Endodermal cell (in vitro differentiated cells): ENCODE results near the gene CELF4. TPM values are rescaled to one million over a fixed set of nuclear protein-coding genes. Genes with fewer than 3 reads are reported as not detected.

Experiments used
- DNase-seq: peaks from one replicate; pipeline ENCODE4 v3.0.0-alpha.2; 2017
- H3K27ac ChIP-seq: 2 replicates; pipeline ENCODE4 v1.5.1; 2013; ENCODE audit warnings: mild to moderate bottlenecking, low read depth, low read length, moderate library complexity
- H3K27me3 ChIP-seq: 2 replicates; pipeline ENCODE4 v1.6.1; 2013; ENCODE audit warnings: mild to moderate bottlenecking, low read length, moderate library complexity; ENCODE audit not compliant: insufficient read depth, control insufficient read depth, poor library complexity, severe bottlenecking
- H3K36me3 ChIP-seq: 2 replicates; pipeline ENCODE4 v1.7.0; 2013; ENCODE audit warnings: mild to moderate bottlenecking, low read length, moderate library complexity; ENCODE audit not compliant: control insufficient read depth, insufficient read depth
- H3K4me1 ChIP-seq: one replicate; pipeline ENCODE4 v1.7.0; 2013; ENCODE audit warnings: low read length; ENCODE audit not compliant: control insufficient read depth, insufficient read depth
- H3K4me3 ChIP-seq: 2 replicates; pipeline ENCODE4 v1.5.1; 2013; ENCODE audit warnings: mild to moderate bottlenecking, low read length, moderate library complexity
- H3K9ac ChIP-seq: 2 replicates; pipeline ENCODE4 v1.6.1; 2013; ENCODE audit warnings: mild to moderate bottlenecking, low read length, moderate library complexity; ENCODE audit not compliant: poor library complexity, severe bottlenecking; ENCODE audit errors: extremely low read depth
- H3K9me3 ChIP-seq: 2 replicates; pipeline ENCODE4 v1.6.1; 2013; ENCODE audit warnings: mild to moderate bottlenecking, low read length, moderate library complexity; ENCODE audit not compliant: control insufficient read depth
- H3K27ac Mint-ChIP-seq: 2 replicates; pipeline ENCODE4 v1.8.0; 2020; ENCODE audit warnings: mixed read lengths
- H3K27me3 Mint-ChIP-seq: 2 replicates; pipeline ENCODE4 v1.8.0; 2021; ENCODE audit warnings: mild to moderate bottlenecking, mixed read lengths; ENCODE audit not compliant: insufficient read depth
- H3K36me3 Mint-ChIP-seq: 2 replicates; pipeline ENCODE4 v1.8.0; 2020; ENCODE audit warnings: low read depth, mixed read lengths
- H3K4me1 Mint-ChIP-seq: 2 replicates; pipeline ENCODE4 v1.8.0; 2020; ENCODE audit warnings: mixed read lengths
- H3K4me3 Mint-ChIP-seq: 2 replicates; pipeline ENCODE4 v1.8.0; 2020; ENCODE audit warnings: mild to moderate bottlenecking, moderate library complexity, mixed read lengths
- H3K9me3 Mint-ChIP-seq: 2 replicates; pipeline ENCODE4 v1.8.0; 2020; ENCODE audit warnings: mild to moderate bottlenecking, mixed read lengths
- CTCF ChIP-seq: fragments of 200-600 bp; sonication (generic); conservative IDR thresholded peaks from 2 replicates; pipeline ENCODE4 v1.5.0; 2021; ENCODE audit warnings: antibody characterized with exemption, mild to moderate bottlenecking
- WGBS, 2 experiments: methylation state at CpG; one replicate each; pipeline versions ENCODE4 v1.1.5 to v1.1.7; 2013; ENCODE audit warnings: missing lambda C conversion rate in 2 of 2, mixed read lengths in 1 of 2; ENCODE audit not compliant: insufficient coverage in 1 of 2, insufficient read length in 1 of 2; 5-methylcytosine and 5-hydroxymethylcytosine counted together
- total RNA-seq, 2 donors: library from RNA; stranded (reverse); fragmentation: NEBNext Ultra II Directional in 1 of 2; extraction: Animal tissue kit (Norgen Biotek cat#: 25700) in 1 of 2; gene quantifications; 2 replicates in 1 of 2; 3 replicates in 1 of 2; pipeline ENCODE4 v1.2.1, GENCODE V29; 2021

Gene CELF4
- total RNA-seq, 2 donors from 2014 or later, result 5.7 to 6.7 TPM

DNA sequence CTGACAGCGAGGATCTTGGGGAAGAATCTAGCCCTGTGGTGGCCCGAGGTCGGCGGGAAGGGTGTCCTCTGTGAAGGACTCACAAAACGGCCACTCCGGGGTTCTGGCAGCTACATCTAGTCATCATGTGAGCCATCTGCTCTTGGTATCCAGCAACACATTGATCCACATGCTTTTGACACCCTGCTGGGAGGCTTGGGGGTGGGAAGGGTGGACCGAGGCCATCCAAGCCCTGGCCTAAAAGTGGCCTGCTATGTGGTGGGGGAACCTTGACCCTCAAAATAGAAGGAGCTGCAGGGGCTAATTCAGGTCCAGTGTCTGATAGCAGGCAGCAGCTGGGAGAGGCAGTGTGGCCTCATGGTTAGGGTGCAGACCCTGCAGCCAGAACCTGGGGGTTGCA, 145.7 kb downstream of the CELF4 start:
- peaks cover 23% of the 10 kb centered on the region for H3K27me3 Mint-ChIP-seq
- no peaks in the 10 kb centered on the region for H3K36me3 ChIP-seq
- H3K27me3 ChIP-seq, result peaks cover 21% of the 10 kb centered on the region
- H3K36me3 Mint-ChIP-seq, result no peaks in the 10 kb centered on the region
- no peak overlapping the region for H3K27ac Mint-ChIP-seq
- no peaks in the 10 kb centered on the region for H3K9me3 Mint-ChIP-seq
- TF ChIP-seq CTCF, result no peak
- H3K9me3 ChIP-seq, result no peaks in the 10 kb centered on the region
- peaks cover 3% of the 10 kb centered on the region for H3K4me1 ChIP-seq
- peaks cover 12% of the 10 kb centered on the region for H3K4me1 Mint-ChIP-seq
- H3K4me3 ChIP-seq, result no peak overlapping the region
- 92 to 96% methylated on average over 4 to 7 of the region's 7 CpGs for WGBS, 2 experiments
- no peak overlapping the region for H3K9ac ChIP-seq
- H3K4me3 Mint-ChIP-seq, result no peak overlapping the region
- H3K27ac ChIP-seq, result no peak overlapping the region
- DNase-seq, result no peak

DNA sequence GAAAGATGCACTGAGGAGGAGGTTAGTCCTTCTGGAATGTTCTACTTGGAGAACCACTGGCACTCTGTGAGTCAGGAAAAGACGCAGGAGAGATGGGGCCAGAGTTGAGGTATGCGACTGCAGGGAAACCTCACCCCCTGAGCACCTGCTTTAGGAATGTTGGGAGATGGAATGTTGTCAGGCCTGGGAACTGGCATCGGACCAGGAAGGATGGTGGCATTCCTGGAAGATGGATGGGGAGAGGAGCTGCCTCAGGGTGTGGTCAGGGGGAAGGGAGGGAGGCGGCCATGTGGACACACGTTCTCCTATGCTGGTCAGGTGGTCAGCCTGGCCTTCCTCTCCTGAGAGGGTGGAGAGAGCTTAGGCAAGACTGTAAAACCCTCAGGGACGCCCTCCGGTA, 146.3 kb downstream of the CELF4 start:
- H3K27me3 Mint-ChIP-seq, result peaks cover 23% of the 10 kb centered on the region
- no peaks in the 10 kb centered on the region for H3K9me3 Mint-ChIP-seq
- no peaks in the 10 kb centered on the region for H3K36me3 ChIP-seq
- H3K36me3 Mint-ChIP-seq, result no peaks in the 10 kb centered on the region
- H3K9me3 ChIP-seq, result no peaks in the 10 kb centered on the region
- no peak overlapping the region for H3K9ac ChIP-seq
- H3K4me3 Mint-ChIP-seq, result no peak overlapping the region
- WGBS, 2 experiments, result 92% methylated on average over 7 of the region's 7 CpGs
- DNase-seq, result no peak
- no peak overlapping the region for H3K4me3 ChIP-seq
- peaks cover 3% of the 10 kb centered on the region for H3K4me1 ChIP-seq
- H3K27ac ChIP-seq, result no peak overlapping the region
- peaks cover 12% of the 10 kb centered on the region for H3K4me1 Mint-ChIP-seq
- H3K27ac Mint-ChIP-seq, result no peak overlapping the region
- H3K27me3 ChIP-seq, result peaks cover 22% of the 10 kb centered on the region
- TF ChIP-seq CTCF, result no peak

GRCh38 chr18:37414816-37415215, 150.8 kb downstream of the CELF4 start:
- H3K36me3 Mint-ChIP-seq, result no peaks in the 10 kb centered on the region
- TF ChIP-seq CTCF, result no peak
- H3K4me3 Mint-ChIP-seq, result no peak overlapping the region
- peaks cover 21% of the 10 kb centered on the region for H3K27me3 Mint-ChIP-seq
- peaks cover 22% of the 10 kb centered on the region for H3K27me3 ChIP-seq
- H3K9me3 Mint-ChIP-seq, result no peaks in the 10 kb centered on the region
- H3K27ac ChIP-seq, result no peak overlapping the region
- no peak for DNase-seq
- H3K36me3 ChIP-seq, result no peaks in the 10 kb centered on the region
- H3K4me1 ChIP-seq, result no peaks in the 10 kb centered on the region
- H3K4me3 ChIP-seq, result no peak overlapping the region
- H3K4me1 Mint-ChIP-seq, result no peaks in the 10 kb centered on the region
- no peak overlapping the region for H3K9ac ChIP-seq
- 80 to 96% methylated on average over 1 of the region's 1 CpG for WGBS, 2 experiments
- H3K27ac Mint-ChIP-seq, result no peak overlapping the region
- no peaks in the 10 kb centered on the region for H3K9me3 ChIP-seq
